Measurements from ENCODE around the gene CR1L.

- TF ChIP-seq POLR2AphosphoS5 (IDR thresholded peaks at IDR 0.05; ENCODE audit: low read depth) = no peak
- TF ChIP-seq, protein P1, sequence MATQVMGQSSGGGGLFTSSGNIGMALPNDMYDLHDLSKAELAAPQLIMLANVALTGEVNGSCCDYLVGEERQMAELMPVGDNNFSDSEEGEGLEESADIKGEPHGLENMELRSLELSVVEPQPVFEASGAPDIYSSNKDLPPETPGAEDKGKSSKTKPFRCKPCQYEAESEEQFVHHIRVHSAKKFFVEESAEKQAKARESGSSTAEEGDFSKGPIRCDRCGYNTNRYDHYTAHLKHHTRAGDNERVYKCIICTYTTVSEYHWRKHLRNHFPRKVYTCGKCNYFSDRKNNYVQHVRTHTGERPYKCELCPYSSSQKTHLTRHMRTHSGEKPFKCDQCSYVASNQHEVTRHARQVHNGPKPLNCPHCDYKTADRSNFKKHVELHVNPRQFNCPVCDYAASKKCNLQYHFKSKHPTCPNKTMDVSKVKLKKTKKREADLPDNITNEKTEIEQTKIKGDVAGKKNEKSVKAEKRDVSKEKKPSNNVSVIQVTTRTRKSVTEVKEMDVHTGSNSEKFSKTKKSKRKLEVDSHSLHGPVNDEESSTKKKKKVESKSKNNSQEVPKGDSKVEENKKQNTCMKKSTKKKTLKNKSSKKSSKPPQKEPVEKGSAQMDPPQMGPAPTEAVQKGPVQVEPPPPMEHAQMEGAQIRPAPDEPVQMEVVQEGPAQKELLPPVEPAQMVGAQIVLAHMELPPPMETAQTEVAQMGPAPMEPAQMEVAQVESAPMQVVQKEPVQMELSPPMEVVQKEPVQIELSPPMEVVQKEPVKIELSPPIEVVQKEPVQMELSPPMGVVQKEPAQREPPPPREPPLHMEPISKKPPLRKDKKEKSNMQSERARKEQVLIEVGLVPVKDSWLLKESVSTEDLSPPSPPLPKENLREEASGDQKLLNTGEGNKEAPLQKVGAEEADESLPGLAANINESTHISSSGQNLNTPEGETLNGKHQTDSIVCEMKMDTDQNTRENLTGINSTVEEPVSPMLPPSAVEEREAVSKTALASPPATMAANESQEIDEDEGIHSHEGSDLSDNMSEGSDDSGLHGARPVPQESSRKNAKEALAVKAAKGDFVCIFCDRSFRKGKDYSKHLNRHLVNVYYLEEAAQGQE (IDR thresholded peaks at IDR 0.05; ENCODE audit: insufficient replicate concordance, low read depth) = no peak
Observed at GRCh38 chr1:207646944-207647579, 2.1 kb downstream of the CR1L start.

All from HL-60 (cell line).